WTC11 (cell line): ENCODE measurements around the gene PFDN1. TPM values are rescaled to one million over a fixed set of nuclear protein-coding genes. Genes with fewer than 3 reads are reported as not detected.

Experiments
- ATAC-seq: fragments of 200-7000 bp; cut with Tn5 transposase; 2 replicates; pipeline ENCODE4 v1.10.0; 2021; ENCODE audit warnings: mild to moderate bottlenecking, moderate library complexity
- CTCF ChIA-PET: fragments of 300-600 bp; sonication (Branson Sonifier 250); formaldehyde crosslinking; loops from one replicate; lab custom pipeline; 2021; ENCODE audit warnings: antibody characterized with exemption; lab: Charles Lee
- POLR2A ChIA-PET: fragments of 350-600 bp; sonication (Branson Sonifier 250); formaldehyde crosslinking; loops from one replicate; lab custom pipeline; 2021; ENCODE audit warnings: antibody characterized with exemption; lab: Charles Lee
- DNase-seq: peaks from one replicate; pipeline ENCODE4 v3.0.0; 2021; ENCODE audit warnings: low spot score
- H3K27ac Mint-ChIP-seq: 2 replicates; pipeline ENCODE4 v1.8.0; 2021; ENCODE audit warnings: mixed read lengths
- H3K27me3 Mint-ChIP-seq: 2 replicates; pipeline ENCODE4 v1.8.0; 2021; ENCODE audit warnings: low read depth, mild to moderate bottlenecking, moderate library complexity, mixed read lengths
- H3K36me3 Mint-ChIP-seq: 2 replicates; pipeline ENCODE4 v1.8.0; 2021; ENCODE audit warnings: mixed read lengths
- H3K4me1 Mint-ChIP-seq: 2 replicates; pipeline ENCODE4 v1.8.0; 2022; ENCODE audit warnings: mixed read lengths
- H3K4me3 Mint-ChIP-seq: 2 replicates; pipeline ENCODE4 v1.8.0; 2021; ENCODE audit warnings: mild to moderate bottlenecking, moderate library complexity, mixed read lengths
- H3K9me3 Mint-ChIP-seq: 2 replicates; pipeline ENCODE4 v1.8.0; 2021; ENCODE audit warnings: mixed read lengths
- ARID4B ChIP-seq: sonication (generic); formaldehyde crosslinking; IDR thresholded peaks from 2 replicates; pipeline ENCODE4 v1.8.0; 2023; ENCODE audit warnings: missing genetic modification reagents, mild to moderate bottlenecking, borderline replicate concordance
- ATF1 ChIP-seq: sonication (generic); formaldehyde crosslinking; IDR thresholded peaks from 2 replicates; pipeline ENCODE4 v1.8.1; 2023; ENCODE audit warnings: mild to moderate bottlenecking, moderate library complexity, missing genetic modification reagents
- CBFB ChIP-seq: sonication (generic); formaldehyde crosslinking; IDR thresholded peaks from 2 replicates; pipeline ENCODE4 v1.8.1; 2022; ENCODE audit warnings: mild to moderate bottlenecking, low read depth, missing genetic modification reagents
- CDX4 ChIP-seq: fragments of 250-450 bp; sonication (Bioruptor Pico); IDR thresholded peaks from 2 replicates; pipeline ENCODE4 v1.9.0; 2021; ENCODE audit warnings: moderate library complexity, mild to moderate bottlenecking, inconsistent platforms, borderline replicate concordance
- ESRRA ChIP-seq: sonication (generic); formaldehyde crosslinking; IDR thresholded peaks from 2 replicates; pipeline ENCODE4 v1.8.1; 2022; ENCODE audit warnings: mild to moderate bottlenecking, missing genetic modification reagents, borderline replicate concordance
- HMGA2 ChIP-seq: fragments of 250-450 bp; sonication (Bioruptor Pico); IDR thresholded peaks from 2 replicates; pipeline ENCODE4 v1.4.0; 2021; ENCODE audit warnings: mild to moderate bottlenecking, moderate library complexity
- MXD4 ChIP-seq: fragments of 250-450 bp; sonication (Bioruptor Pico); IDR thresholded peaks from 2 replicates; pipeline ENCODE4 v1.8.0; 2021; ENCODE audit warnings: mild to moderate bottlenecking, moderate library complexity, borderline replicate concordance
- SOX15 ChIP-seq: fragments of 250-450 bp; sonication (Bioruptor Pico); IDR thresholded peaks from 2 replicates; pipeline ENCODE4 v1.9.0; 2021; ENCODE audit warnings: mild to moderate bottlenecking
- TEAD4 ChIP-seq: sonication (generic); formaldehyde crosslinking; IDR thresholded peaks from 2 replicates; pipeline ENCODE4 v1.8.0; 2022; ENCODE audit warnings: mild to moderate bottlenecking, missing genetic modification reagents
- ZBTB21 ChIP-seq: sonication (generic); formaldehyde crosslinking; IDR thresholded peaks from 2 replicates; pipeline ENCODE4 v1.8.1; 2023; ENCODE audit warnings: mild to moderate bottlenecking, missing genetic modification reagents, borderline replicate concordance
- ZNF138 ChIP-seq: sonication (generic); formaldehyde crosslinking; conservative IDR thresholded peaks from 2 replicates; pipeline ENCODE4 v1.8.1; 2022; ENCODE audit warnings: mild to moderate bottlenecking, moderate library complexity, missing genetic modification reagents
- ZNF219 ChIP-seq: sonication (generic); formaldehyde crosslinking; IDR thresholded peaks from 2 replicates; pipeline ENCODE4 v1.8.0; 2023; ENCODE audit warnings: missing genetic modification reagents, mild to moderate bottlenecking, borderline replicate concordance
- ZNF232 ChIP-seq: sonication (generic); formaldehyde crosslinking; IDR thresholded peaks from 2 replicates; pipeline ENCODE4 v1.8.0; 2022; ENCODE audit warnings: mild to moderate bottlenecking, missing genetic modification reagents
- ZNF317 ChIP-seq: sonication (generic); formaldehyde crosslinking; IDR thresholded peaks from 2 replicates; pipeline ENCODE4 v1.8.1; 2023; ENCODE audit warnings: low read depth, mild to moderate bottlenecking, moderate library complexity, missing genetic modification reagents, borderline replicate concordance
- ZNF416 ChIP-seq: fragments of 250-450 bp; sonication (Bioruptor Pico); IDR thresholded peaks from 2 replicates; pipeline ENCODE4 v1.9.0; 2021; ENCODE audit warnings: mild to moderate bottlenecking, inconsistent platforms
- total RNA-seq: library from RNA; stranded (reverse); gene quantifications from 3 replicates; pipeline ENCODE4 v1.2.3, GENCODE V29; 2021
- TF ChIP-seq, protein P1 (sequence below): sonication (generic); formaldehyde crosslinking; IDR thresholded peaks from 2 replicates; pipeline ENCODE4 v1.8.1; 2023; ENCODE audit warnings: mild to moderate bottlenecking, missing genetic modification reagents
- TF ChIP-seq, protein P2 (sequence below): sonication (generic); formaldehyde crosslinking; IDR thresholded peaks from 2 replicates; pipeline ENCODE4 v1.8.1; 2023; ENCODE audit warnings: mild to moderate bottlenecking, missing genetic modification reagents, moderate library complexity
- TF ChIP-seq, protein P3 (sequence below): sonication (generic); formaldehyde crosslinking; IDR thresholded peaks from 2 replicates; pipeline ENCODE4 v1.8.1; 2023; ENCODE audit warnings: mild to moderate bottlenecking, moderate library complexity, missing genetic modification reagents

The PFDN1 gene
- total RNA-seq, 1 experiment from 2014 or later: 44.1 TPM

GRCh38 chr5:140219068-140219991 is 83.6 kb downstream of the PFDN1 start:
- ChIA-PET CTCF (interaction anchor here (1.0 to 1.8 kb wide), 4 partner anchors 13 to 25 kb away, joined by 3 to 13 read pairs (median 4); no protein-coding TSS in a partner anchor), POLR2A (no interaction called here)
- no peaks in the 10 kb centered on the region for H3K27me3 Mint-ChIP-seq
- DNase-seq: no peak
- H3K36me3 Mint-ChIP-seq: no peaks in the 10 kb centered on the region
- no peak for ATAC-seq
- TF ChIP-seq ZBTB21 (no peak), ZNF317 (CRISPR knock-in tag) (no peak), ATF1 (no peak), ESRRA (no peak), CDX4 (CRISPR knock-in tag) (no peak), ZNF219 (CRISPR knock-in tag) (no peak), TEAD4 (CRISPR knock-in tag) (no peak), ARID4B (CRISPR knock-in tag) (no peak), MXD4 (CRISPR knock-in tag) (no peak), ZNF416 (CRISPR knock-in tag) (no peak), SOX15 (no peak)
- TF ChIP-seq, protein P1, sequence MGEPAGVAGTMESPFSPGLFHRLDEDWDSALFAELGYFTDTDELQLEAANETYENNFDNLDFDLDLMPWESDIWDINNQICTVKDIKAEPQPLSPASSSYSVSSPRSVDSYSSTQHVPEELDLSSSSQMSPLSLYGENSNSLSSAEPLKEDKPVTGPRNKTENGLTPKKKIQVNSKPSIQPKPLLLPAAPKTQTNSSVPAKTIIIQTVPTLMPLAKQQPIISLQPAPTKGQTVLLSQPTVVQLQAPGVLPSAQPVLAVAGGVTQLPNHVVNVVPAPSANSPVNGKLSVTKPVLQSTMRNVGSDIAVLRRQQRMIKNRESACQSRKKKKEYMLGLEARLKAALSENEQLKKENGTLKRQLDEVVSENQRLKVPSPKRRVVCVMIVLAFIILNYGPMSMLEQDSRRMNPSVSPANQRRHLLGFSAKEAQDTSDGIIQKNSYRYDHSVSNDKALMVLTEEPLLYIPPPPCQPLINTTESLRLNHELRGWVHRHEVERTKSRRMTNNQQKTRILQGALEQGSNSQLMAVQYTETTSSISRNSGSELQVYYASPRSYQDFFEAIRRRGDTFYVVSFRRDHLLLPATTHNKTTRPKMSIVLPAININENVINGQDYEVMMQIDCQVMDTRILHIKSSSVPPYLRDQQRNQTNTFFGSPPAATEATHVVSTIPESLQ (CRISPR knock-in tag): no peak
- TF ChIP-seq, protein P2, sequence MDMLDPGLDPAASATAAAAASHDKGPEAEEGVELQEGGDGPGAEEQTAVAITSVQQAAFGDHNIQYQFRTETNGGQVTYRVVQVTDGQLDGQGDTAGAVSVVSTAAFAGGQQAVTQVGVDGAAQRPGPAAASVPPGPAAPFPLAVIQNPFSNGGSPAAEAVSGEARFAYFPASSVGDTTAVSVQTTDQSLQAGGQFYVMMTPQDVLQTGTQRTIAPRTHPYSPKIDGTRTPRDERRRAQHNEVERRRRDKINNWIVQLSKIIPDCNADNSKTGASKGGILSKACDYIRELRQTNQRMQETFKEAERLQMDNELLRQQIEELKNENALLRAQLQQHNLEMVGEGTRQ (CRISPR knock-in tag): no peak
- peaks cover 7% of the 10 kb centered on the region for H3K4me1 Mint-ChIP-seq
- H3K4me3 Mint-ChIP-seq: no peak overlapping the region
- no peaks in the 10 kb centered on the region for H3K9me3 Mint-ChIP-seq
- H3K27ac Mint-ChIP-seq: no peak overlapping the region

GRCh38 chr5:140217299-140218026 is 85.4 kb downstream of the PFDN1 start:
- POLR2A ChIA-PET: no interaction called here
- Mint-ChIP-seq H3K36me3 (no peaks in the 10 kb centered on the region), H3K4me1 (peaks cover 7% of the 10 kb centered on the region), H3K27ac (no peak overlapping the region), H3K27me3 (no peaks in the 10 kb centered on the region), H3K4me3 (no peak overlapping the region), H3K9me3 (no peaks in the 10 kb centered on the region)
- DNase-seq (no peak), ATAC-seq (no peak)
- no peak for TF ChIP-seq HMGA2 (CRISPR knock-in tag)
- TF ChIP-seq ZNF232: no peak
- no peak for TF ChIP-seq CBFB (CRISPR knock-in tag)
- TF ChIP-seq ZNF138 (CRISPR knock-in tag): no peak
- TF ChIP-seq, protein P3, sequence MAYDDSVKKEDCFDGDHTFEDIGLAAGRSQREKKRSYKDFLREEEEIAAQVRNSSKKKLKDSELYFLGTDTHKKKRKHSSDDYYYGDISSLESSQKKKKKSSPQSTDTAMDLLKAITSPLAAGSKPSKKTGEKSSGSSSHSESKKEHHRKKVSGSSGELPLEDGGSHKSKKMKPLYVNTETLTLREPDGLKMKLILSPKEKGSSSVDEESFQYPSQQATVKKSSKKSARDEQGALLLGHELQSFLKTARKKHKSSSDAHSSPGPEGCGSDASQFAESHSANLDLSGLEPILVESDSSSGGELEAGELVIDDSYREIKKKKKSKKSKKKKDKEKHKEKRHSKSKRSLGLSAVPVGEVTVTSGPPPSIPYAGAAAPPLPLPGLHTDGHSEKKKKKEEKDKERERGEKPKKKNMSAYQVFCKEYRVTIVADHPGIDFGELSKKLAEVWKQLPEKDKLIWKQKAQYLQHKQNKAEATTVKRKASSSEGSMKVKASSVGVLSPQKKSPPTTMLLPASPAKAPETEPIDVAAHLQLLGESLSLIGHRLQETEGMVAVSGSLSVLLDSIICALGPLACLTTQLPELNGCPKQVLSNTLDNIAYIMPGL: no peak
- CTCF ChIA-PET: interaction anchor here (1.1 to 3.8 kb wide), 5 partner anchors 12 to 146 kb away, joined by 3 to 37 read pairs (median 4); no protein-coding TSS in a partner anchor
